Type B pancreatic cell (in vitro differentiated cells): ENCODE data around the gene TMEM150B. TPM values are rescaled to one million over a fixed set of nuclear protein-coding genes. Genes with fewer than 3 reads are reported as not detected.
A peak's percentile ranks its signal among the peaks of the same experiment; 100 is the strongest.

Experiments used
- DNase-seq: peaks from one replicate; pipeline ENCODE4 v3.0.0; 2021; ENCODE audit warnings: mixed read lengths; ENCODE audit not compliant: unreplicated experiment; ENCODE audit errors: extremely low spot score
- H3K27ac Mint-ChIP-seq: 2 replicates; pipeline ENCODE4 v1.8.0; 2021; ENCODE audit warnings: mild to moderate bottlenecking, mixed read lengths
- H3K27me3 Mint-ChIP-seq: 2 replicates; pipeline ENCODE4 v1.8.0; 2021; ENCODE audit warnings: mixed read lengths
- H3K36me3 Mint-ChIP-seq: 2 replicates; pipeline ENCODE4 v1.8.0; 2021; ENCODE audit warnings: mixed read lengths
- H3K4me1 Mint-ChIP-seq: one replicate; pipeline ENCODE4 v1.8.0; 2021; ENCODE audit warnings: mixed read lengths; ENCODE audit not compliant: unreplicated experiment
- H3K4me3 Mint-ChIP-seq: 2 replicates; pipeline ENCODE4 v1.8.0; 2021; ENCODE audit warnings: mild to moderate bottlenecking, mixed read lengths
- H3K9me3 Mint-ChIP-seq: 2 replicates; pipeline ENCODE4 v1.8.0; 2021; ENCODE audit warnings: mixed read lengths
- long read RNA-seq: library from polyadenylated mRNA; unstranded; transcript quantifications from one replicate; pipeline ENCODE4 v2.0.0, GENCODE V29; 2020
- total RNA-seq: library from RNA; stranded (reverse); gene quantifications from 2 replicates; pipeline ENCODE4 v1.2.1, GENCODE V29; 2021; ENCODE audit warnings: low replicate concordance
- TF ChIP-seq, protein P1 (sequence below): fragments of 200-600 bp; sonication (generic); conservative IDR thresholded peaks from 2 replicates; pipeline ENCODE4 v1.5.0; 2021; ENCODE audit warnings: antibody characterized with exemption, mild to moderate bottlenecking

Gene TMEM150B, protein sequence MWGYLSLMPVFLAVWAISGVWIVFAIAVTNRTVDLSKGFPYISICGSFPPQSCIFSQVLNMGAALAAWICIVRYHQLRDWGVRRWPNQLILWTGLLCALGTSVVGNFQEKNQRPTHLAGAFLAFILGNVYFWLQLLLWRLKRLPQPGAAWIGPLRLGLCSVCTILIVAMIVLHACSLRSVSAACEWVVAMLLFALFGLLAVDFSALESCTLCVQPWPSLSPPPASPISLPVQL
- total RNA-seq = 1.2 and 1.6 TPM in 2 replicates
- long read RNA-seq = 0 reads

DNA sequence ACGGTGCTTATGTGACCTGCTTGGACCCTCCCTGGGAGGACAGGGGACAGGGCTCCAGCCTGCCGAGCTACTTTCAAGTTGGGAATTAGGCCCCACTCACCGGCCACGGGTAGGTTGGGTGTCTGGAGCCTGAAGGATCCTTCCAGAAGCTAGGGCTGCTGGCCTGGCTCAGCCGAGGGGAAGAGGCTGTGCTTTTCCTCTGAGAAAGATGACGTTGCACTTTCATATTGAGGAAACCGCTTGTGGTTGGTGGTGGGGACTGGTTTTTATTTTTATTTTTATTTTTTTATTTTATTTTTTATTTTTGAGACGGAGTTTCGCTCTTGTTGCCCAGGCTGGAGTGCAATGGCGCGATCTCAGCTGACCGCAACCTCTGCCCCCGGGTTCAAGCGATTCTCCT, at the start of gene TMEM150B:
Gene TMEM150B (minus strand): TSS at position 170 of the 400 bp plus-strand sequence. CDS start 4,305 bp downstream, outside the sequence.
- no peaks in the 10 kb centered on the region for H3K9me3 Mint-ChIP-seq
- peaks cover 11% of the 10 kb centered on the region for H3K27me3 Mint-ChIP-seq
- H3K36me3 Mint-ChIP-seq = no peaks in the 10 kb centered on the region
- DNase-seq = no peak
- H3K27ac Mint-ChIP-seq = no peak within 1 kb of the TSS
- H3K4me3 Mint-ChIP-seq = no peak within 1 kb of the TSS
- no peaks in the 10 kb centered on the region for H3K4me1 Mint-ChIP-seq
- TF ChIP-seq, protein P1, sequence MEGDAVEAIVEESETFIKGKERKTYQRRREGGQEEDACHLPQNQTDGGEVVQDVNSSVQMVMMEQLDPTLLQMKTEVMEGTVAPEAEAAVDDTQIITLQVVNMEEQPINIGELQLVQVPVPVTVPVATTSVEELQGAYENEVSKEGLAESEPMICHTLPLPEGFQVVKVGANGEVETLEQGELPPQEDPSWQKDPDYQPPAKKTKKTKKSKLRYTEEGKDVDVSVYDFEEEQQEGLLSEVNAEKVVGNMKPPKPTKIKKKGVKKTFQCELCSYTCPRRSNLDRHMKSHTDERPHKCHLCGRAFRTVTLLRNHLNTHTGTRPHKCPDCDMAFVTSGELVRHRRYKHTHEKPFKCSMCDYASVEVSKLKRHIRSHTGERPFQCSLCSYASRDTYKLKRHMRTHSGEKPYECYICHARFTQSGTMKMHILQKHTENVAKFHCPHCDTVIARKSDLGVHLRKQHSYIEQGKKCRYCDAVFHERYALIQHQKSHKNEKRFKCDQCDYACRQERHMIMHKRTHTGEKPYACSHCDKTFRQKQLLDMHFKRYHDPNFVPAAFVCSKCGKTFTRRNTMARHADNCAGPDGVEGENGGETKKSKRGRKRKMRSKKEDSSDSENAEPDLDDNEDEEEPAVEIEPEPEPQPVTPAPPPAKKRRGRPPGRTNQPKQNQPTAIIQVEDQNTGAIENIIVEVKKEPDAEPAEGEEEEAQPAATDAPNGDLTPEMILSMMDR = no peak

DNA sequence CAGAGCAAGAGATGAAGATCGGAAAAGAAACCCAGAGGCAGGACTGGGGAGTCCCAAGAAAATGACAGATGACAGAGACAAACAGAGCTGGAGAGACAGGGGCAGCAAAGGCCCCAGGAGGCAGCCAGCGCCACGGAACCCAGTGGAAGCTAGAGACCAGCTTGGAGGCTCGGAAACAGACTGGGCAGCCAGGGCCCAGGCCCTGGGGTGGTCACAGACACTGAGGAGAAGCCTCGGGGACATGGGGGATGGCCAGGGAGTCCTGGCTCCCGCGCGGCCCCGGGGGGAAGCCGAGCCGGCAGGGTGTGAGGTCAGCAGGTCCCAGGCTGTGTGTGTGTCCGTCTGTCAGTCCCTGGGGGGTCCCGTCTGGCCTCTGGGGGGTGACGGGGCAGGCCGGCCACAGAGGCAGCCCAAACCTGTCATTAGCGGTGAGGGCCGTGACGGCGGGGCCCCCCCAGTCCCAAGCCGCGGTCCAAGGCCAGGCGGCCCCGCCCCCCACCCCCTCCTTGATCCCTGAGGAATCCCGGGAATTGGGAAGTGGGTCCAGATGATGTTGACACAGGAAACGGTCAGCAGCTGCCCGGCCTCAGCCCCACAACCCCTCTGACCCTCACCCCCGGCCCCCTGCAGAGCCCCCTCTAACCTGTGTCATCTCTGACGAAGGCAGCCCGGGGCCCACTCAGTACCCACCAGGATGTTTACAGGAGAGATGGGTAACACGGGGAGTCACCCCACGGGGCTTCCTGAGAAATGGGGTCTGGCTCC, 49.0 kb upstream of the TMEM150B start:
- Mint-ChIP-seq H3K36me3 (no peaks in the 10 kb centered on the region), H3K4me3 (peak overlapping the region; percentile 45), H3K9me3 (no peaks in the 10 kb centered on the region), H3K4me1 (peaks cover 18% of the 10 kb centered on the region), H3K27me3 (peaks cover 48% of the 10 kb centered on the region), H3K27ac (peak overlapping the region; percentile 33)
- TF ChIP-seq, protein P1 = no peak
- DNase-seq = no peak

DNA sequence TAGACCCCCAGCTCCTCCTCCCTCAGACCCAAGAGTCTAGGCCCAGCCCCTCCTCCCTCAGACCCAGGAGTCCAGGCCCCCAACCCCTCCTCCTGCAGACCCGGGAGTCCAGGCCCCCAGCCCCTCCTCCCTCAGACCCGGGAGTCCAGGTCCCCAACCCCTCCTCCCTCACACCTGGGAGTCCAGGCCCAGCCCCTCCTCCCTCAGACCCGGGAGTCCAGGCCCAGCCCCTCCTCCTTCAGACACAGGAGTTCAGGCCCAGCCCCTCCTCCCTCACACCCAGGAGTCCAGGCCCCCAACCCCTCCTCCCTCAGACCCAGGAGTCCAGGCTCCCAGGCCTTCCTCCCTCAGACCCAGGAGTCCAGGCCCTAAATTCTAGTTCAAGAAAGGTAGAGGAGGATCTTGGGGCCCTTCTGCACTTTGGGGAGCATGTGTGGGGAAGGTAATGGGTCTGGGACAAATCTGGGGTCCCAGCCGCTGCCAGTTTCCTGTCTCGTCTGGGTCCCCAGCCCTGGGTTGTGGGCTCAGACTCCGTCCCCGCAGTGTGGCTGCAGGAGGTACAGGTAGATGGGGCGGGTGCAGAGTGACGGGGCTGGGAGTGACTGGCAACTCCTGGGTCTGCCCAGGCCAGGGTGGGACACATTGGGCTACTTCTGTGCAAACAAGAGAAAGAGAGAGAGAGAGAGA, 48.3 kb upstream of the TMEM150B start:
- no peaks in the 10 kb centered on the region for H3K36me3 Mint-ChIP-seq
- H3K4me1 Mint-ChIP-seq = peaks cover 18% of the 10 kb centered on the region
- TF ChIP-seq, protein P1 = no peak
- DNase-seq = no peak
- peaks cover 50% of the 10 kb centered on the region for H3K27me3 Mint-ChIP-seq
- peak overlapping the region; percentile 33 for H3K27ac Mint-ChIP-seq
- H3K9me3 Mint-ChIP-seq = no peaks in the 10 kb centered on the region
- peak overlapping the region; percentile 45 for H3K4me3 Mint-ChIP-seq

DNA sequence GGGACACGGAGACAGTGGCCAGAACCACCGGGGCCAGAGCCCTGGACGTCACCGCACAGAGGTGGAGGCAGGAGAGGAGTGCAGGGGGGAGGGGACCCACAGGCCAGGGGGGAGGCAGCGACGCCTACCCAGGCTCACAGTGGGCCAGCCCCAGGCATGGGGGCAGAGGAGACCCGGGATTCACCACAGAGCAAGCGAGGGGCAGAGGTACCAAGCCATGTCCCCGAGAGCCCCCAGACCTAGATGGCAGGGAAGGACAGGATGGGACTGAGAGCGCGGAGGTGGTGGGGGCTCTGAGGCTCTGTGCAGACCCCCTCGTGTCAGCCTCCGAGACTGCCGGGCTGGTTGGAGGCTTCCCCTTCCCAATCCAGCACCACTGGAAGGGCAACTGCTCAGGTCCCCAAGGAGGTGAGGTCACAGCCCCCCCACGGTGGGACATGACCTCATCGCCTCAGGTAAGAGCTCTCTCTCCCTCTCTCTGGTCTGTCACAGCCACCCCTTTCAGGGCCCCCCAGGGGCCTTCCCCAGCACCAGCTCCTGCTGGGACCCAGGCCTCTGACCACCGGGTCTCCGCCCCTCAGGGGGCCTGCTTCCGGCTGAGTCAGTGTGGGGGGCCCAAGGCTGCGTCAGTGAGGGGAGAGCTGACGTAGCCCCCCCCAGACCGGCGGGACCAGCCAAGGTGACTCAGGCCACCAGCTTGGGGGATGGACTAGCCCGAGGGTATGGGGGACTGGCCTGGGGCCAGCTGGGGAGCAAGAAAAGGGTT, 47.4 kb upstream of the TMEM150B start:
- Mint-ChIP-seq H3K27me3 (peaks cover 54% of the 10 kb centered on the region), H3K36me3 (no peaks in the 10 kb centered on the region), H3K4me3 (peak overlapping the region; percentile 43), H3K4me1 (peaks cover 18% of the 10 kb centered on the region), H3K27ac (peak overlapping the region; percentile 43), H3K9me3 (no peaks in the 10 kb centered on the region)
- DNase-seq = no peak
- TF ChIP-seq, protein P1 = no peak

DNA sequence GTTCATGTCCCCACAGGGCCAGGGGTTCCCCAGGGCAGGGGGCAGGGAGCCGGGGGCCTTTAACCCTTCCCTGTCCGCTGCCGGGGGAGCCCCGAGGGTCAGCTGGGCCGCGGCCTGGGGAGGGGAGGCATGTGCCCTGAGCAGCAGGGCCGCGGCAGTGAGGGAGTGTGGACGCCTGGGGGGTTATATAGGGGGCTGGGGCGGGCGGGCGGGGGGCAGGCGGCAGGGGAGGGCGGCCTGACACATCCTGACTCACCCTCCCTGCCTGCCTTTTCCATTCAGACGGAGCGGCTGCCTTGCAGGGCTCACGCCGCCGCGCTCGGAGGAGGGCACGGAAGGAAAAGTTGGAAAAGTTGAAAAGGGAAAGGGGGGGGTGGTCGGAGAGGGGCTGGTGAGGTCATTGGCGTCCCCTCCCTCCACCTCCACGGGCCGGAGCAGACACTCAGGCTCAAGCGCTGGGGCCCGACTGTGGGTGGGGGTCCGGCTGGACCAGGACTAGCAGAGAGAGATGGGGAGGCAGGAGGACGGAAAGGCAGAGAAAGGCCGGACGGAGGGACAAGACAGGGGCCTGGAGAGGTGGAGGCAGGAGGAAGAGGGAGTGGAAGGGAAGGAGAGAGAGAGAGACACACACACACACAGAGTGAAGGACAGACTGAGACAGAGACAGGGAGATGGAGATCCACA, 45.3 kb upstream of the TMEM150B start, which contains the start of gene IL11:
Gene IL11 (minus strand): TSS at position 159 of the 684 bp plus-strand sequence. CDS start 153 bp downstream, at position 6.
- Mint-ChIP-seq H3K4me1 (peaks cover 12% of the 10 kb centered on the region), H3K27ac (no peak within 1 kb of the TSS), H3K36me3 (no peaks in the 10 kb centered on the region), H3K27me3 (peaks cover 54% of the 10 kb centered on the region), H3K9me3 (no peaks in the 10 kb centered on the region), H3K4me3 (peak within 1 kb of the TSS; percentile 84)
- TF ChIP-seq, protein P1 = no peak
- DNase-seq = no peak
